Stomach (tissue), 4 donors: ENCODE measurements around the gene CABLES2.

Experiments used
- CTCF ChIP-seq, 7 experiments: fragments of 450-650 bp in 4 of 7; fragments of 200-600 bp in 3 of 7; sonication (generic) in 3 of 7; IDR thresholded peaks; one replicate each; pipeline ENCODE4 v1.5.1; 2016 to 2019; ENCODE audit warnings: antibody characterized with exemption in 7 of 7, control low read depth in 2 of 7, mild to moderate bottlenecking in 1 of 7
- POLR2A ChIP-seq, 4 donors: fragments of 450-650 bp; IDR thresholded peaks; one replicate each; pipeline ENCODE4 v1.6.1; 2016; ENCODE audit warnings: antibody characterized with exemption in 4 of 4, control low read depth in 2 of 4, mild to moderate bottlenecking in 1 of 4, moderate library complexity in 1 of 4
- POLR2AphosphoS5 ChIP-seq, 3 donors: sonication (generic); formaldehyde crosslinking; IDR thresholded peaks; one replicate each; pipeline ENCODE4 v1.6.1; 2016; ENCODE audit warnings: antibody characterized with exemption in 3 of 3

GRCh38 chr20:62454904-62455636 is 48.0 kb upstream of the CABLES2 start:
- TF ChIP-seq CTCF (IDR thresholded peaks at IDR 0.05), result no peak
- TF ChIP-seq POLR2AphosphoS5 (IDR thresholded peaks at IDR 0.05), result no peak
- TF ChIP-seq POLR2A (IDR thresholded peaks at IDR 0.05), result no peak
